Nephron (organoid): ENCODE measurements around the gene FAM204A.

Experiments used
- H3K27ac Mint-ChIP-seq, 3 experiments: 2 replicates each; pipeline ENCODE4 v1.8.0; 2020; ENCODE audit warnings: mixed read lengths in 3 of 3, mild to moderate bottlenecking in 2 of 3, moderate library complexity in 1 of 3
- H3K27me3 Mint-ChIP-seq: 2 replicates; pipeline ENCODE4 v1.8.0; 2021; ENCODE audit warnings: low read depth, mild to moderate bottlenecking, moderate library complexity, mixed read lengths
- H3K36me3 Mint-ChIP-seq: 2 replicates; pipeline ENCODE4 v1.8.0; 2020; ENCODE audit warnings: low read depth, mixed read lengths
- H3K4me1 Mint-ChIP-seq: 2 replicates; pipeline ENCODE4 v1.8.0; 2020; ENCODE audit warnings: mixed read lengths
- H3K4me3 Mint-ChIP-seq, 3 experiments: 2 replicates each; pipeline ENCODE4 v1.8.0; 2020; ENCODE audit warnings: mild to moderate bottlenecking in 3 of 3, mixed read lengths in 3 of 3, moderate library complexity in 2 of 3
- H3K9me3 Mint-ChIP-seq: 2 replicates; pipeline ENCODE4 v1.8.0; 2020; ENCODE audit warnings: mixed read lengths
- TF ChIP-seq, protein P1 (sequence below), 3 experiments: fragments of 200-600 bp; sonication (generic); IDR thresholded peaks; one replicate each; pipeline ENCODE4 v1.5.0; 2021; ENCODE audit warnings: antibody characterized with exemption in 3 of 3; ENCODE audit not compliant: unreplicated experiment in 3 of 3

Gene FAM204A

DNA sequence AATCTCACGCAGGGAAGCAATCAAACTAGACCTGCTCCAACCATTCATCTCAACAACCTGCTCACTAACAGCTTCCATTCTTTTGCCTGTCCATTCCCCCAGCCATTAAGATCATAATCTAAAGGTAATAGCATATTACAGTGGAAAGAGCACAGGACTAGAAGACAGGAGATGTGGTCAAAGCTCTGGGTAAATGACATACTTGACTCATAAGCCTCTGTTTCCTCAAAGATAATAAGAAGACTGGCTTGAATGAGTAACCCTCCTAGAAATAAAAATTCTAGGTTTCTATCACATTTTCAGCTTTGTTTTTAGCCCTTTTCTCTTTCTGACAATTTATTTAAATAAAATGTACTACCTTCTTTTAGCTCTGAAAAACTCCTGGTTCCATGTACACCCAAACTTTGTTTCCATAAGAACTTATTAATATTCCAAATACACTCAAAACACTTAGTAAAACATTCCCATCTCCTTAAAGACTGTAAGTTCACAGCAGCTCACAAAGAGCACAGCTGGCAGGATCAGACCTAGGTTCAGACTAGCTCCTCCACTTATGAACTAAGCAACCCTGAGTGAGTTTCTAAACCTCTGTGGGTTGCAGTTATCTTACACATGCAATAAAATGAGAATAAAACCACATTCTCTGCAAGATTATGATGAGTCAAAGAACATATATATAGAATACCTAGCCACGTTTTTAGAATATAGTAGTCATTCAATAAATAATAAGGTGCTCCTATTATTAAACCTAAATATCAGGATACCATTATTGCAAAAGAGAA, 11.6 kb downstream of the FAM204A start:
- TF ChIP-seq, protein P1, sequence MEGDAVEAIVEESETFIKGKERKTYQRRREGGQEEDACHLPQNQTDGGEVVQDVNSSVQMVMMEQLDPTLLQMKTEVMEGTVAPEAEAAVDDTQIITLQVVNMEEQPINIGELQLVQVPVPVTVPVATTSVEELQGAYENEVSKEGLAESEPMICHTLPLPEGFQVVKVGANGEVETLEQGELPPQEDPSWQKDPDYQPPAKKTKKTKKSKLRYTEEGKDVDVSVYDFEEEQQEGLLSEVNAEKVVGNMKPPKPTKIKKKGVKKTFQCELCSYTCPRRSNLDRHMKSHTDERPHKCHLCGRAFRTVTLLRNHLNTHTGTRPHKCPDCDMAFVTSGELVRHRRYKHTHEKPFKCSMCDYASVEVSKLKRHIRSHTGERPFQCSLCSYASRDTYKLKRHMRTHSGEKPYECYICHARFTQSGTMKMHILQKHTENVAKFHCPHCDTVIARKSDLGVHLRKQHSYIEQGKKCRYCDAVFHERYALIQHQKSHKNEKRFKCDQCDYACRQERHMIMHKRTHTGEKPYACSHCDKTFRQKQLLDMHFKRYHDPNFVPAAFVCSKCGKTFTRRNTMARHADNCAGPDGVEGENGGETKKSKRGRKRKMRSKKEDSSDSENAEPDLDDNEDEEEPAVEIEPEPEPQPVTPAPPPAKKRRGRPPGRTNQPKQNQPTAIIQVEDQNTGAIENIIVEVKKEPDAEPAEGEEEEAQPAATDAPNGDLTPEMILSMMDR (IDR thresholded peaks at IDR 0.05; ENCODE audit: unreplicated experiment in 3 of 3) = no peak
- Mint-ChIP-seq H3K27me3 (no peaks in the 10 kb centered on the region), H3K27ac (no peak overlapping the region), H3K4me1 (peaks cover 5% of the 10 kb centered on the region), H3K36me3 (peaks cover 60% of the 10 kb centered on the region), H3K4me3 (no peak overlapping the region), H3K9me3 (no peaks in the 10 kb centered on the region)

- Mint-ChIP-seq H3K27me3 (no peaks in the 10 kb centered on the region), H3K4me1 (peaks cover 13% of the 10 kb centered on the region), H3K27ac (no peak overlapping the region), H3K36me3 (peaks cover 65% of the 10 kb centered on the region), H3K4me3 (no peak overlapping the region), H3K9me3 (no peaks in the 10 kb centered on the region)
- TF ChIP-seq, protein P1 (IDR thresholded peaks at IDR 0.05; ENCODE audit: unreplicated experiment in 3 of 3) = no peak
Measured at GRCh38 chr10:118324140-118324539, 18.0 kb downstream of the FAM204A start.

- peak overlapping the region; percentile 12 to 30 (median 14) for H3K27ac Mint-ChIP-seq
Measured at GRCh38 chr10:118321724-118322575, 20.2 kb downstream of the FAM204A start.

DNA sequence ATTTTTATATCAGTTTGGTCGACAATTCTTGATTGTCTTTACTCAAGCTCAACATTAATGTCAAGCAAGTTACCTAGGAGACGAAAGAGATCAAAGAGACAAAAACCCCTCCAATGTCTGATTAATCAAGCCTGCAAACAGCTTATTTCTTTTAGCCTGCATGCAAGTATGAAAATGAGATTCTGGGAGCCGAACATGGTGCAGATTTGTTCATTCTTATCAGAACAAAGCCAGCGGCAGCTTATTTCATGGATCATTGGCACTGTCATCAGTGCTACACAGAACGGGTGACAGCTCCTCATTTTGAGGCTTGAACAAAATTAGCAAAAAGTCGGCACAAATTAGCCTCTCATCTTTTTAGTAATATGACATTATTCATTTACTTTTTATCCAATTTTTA, 26.5 kb downstream of the FAM204A start:
- H3K4me3 Mint-ChIP-seq = no peak overlapping the region
- H3K36me3 Mint-ChIP-seq = peaks cover 38% of the 10 kb centered on the region
- peaks cover 8% of the 10 kb centered on the region for H3K4me1 Mint-ChIP-seq
- TF ChIP-seq, protein P1 (IDR thresholded peaks at IDR 0.05; ENCODE audit: unreplicated experiment in 3 of 3) = no peak
- H3K27ac Mint-ChIP-seq = no peak overlapping the region
- no peaks in the 10 kb centered on the region for H3K9me3 Mint-ChIP-seq
- H3K27me3 Mint-ChIP-seq = no peaks in the 10 kb centered on the region

More at GRCh38 chr10:118321724-118322575, 20.2 kb downstream of the FAM204A start:
- Mint-ChIP-seq H3K27me3 (no peaks in the 10 kb centered on the region), H3K36me3 (peaks cover 50% of the 10 kb centered on the region), H3K4me3 (no peak overlapping the region), H3K4me1 (peaks cover 13% of the 10 kb centered on the region), H3K9me3 (no peaks in the 10 kb centered on the region)
- TF ChIP-seq, protein P1 (IDR thresholded peaks at IDR 0.05; ENCODE audit: unreplicated experiment in 3 of 3) = no peak

DNA sequence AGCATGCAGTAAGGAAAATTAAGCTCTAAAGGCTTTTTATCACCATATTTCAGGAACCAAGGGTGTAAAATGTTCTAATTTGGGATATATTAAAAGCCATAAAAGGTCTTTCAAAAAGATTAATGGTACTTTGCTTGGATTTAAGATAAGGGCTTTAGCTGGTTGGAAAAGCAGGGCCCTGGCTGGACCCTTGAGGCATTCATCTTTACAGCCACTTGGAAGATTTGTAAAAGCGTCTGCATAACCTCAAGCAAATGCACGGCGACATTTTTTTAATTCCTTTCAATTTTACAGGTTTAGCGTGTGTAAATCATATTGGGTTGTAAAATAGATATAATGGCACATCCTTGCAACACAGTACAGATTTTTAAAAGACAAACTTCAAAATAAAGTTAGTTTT, 27.2 kb downstream of the FAM204A start:
- no peaks in the 10 kb centered on the region for H3K9me3 Mint-ChIP-seq
- TF ChIP-seq, protein P1 (IDR thresholded peaks at IDR 0.05; ENCODE audit: unreplicated experiment in 3 of 3) = no peak
- no peaks in the 10 kb centered on the region for H3K27me3 Mint-ChIP-seq
- H3K36me3 Mint-ChIP-seq = peaks cover 37% of the 10 kb centered on the region
- peaks cover 8% of the 10 kb centered on the region for H3K4me1 Mint-ChIP-seq
- peak overlapping the region in 1 of 3 experiments; percentile 50 for H3K27ac Mint-ChIP-seq
- no peak overlapping the region for H3K4me3 Mint-ChIP-seq
